NB4 (cell line): ENCODE measurements around the gene SERAC1.

Experiments
- POLR2A ChIP-seq: IDR thresholded peaks from 2 replicates; pipeline ENCODE4 v1.6.1; 2011; ENCODE audit warnings: mild to moderate bottlenecking; ENCODE audit not compliant: insufficient read length; ENCODE audit errors: extremely low read depth
- TF ChIP-seq, protein P1 (sequence below): IDR thresholded peaks from one replicate; pipeline ENCODE4 v1.5.1; 2012; ENCODE audit warnings: low read depth, low read length

DNA sequence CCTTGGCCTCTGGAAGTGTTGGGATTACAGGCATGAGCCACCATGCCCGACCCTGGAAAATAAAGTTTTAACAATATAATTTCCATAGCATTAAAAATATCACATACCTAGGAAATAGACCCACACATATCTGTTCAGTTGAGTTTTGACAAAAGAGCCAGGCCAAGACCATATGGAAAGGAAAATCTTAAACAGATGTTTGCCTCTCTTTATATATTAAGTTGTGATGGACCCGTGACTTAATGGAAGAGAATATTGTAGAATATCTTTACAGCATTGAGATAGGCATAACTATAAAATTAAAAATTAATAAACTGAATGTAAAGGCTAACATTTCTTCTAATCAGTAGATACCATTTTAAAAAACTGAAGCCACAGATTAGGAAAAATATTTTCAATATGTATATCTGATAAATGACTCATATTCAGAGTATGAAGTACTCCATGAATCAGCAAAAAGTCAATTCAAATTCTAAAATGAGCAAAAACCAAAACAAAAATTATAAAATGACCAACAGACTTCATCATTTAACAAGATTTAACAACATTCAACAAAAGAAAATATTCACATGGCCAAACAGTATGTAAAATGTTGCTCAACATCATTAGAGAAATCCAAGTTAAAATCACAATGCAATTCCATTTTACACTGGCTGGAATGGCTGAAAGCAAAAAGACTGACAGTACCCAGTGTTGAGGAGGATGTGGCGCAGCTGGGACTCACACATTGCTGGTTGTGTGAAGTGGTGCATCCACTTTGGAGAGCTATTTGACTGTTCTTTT is 43.4 kb upstream of the SERAC1 start:
- TF ChIP-seq POLR2A: no peak
- TF ChIP-seq, protein P1, sequence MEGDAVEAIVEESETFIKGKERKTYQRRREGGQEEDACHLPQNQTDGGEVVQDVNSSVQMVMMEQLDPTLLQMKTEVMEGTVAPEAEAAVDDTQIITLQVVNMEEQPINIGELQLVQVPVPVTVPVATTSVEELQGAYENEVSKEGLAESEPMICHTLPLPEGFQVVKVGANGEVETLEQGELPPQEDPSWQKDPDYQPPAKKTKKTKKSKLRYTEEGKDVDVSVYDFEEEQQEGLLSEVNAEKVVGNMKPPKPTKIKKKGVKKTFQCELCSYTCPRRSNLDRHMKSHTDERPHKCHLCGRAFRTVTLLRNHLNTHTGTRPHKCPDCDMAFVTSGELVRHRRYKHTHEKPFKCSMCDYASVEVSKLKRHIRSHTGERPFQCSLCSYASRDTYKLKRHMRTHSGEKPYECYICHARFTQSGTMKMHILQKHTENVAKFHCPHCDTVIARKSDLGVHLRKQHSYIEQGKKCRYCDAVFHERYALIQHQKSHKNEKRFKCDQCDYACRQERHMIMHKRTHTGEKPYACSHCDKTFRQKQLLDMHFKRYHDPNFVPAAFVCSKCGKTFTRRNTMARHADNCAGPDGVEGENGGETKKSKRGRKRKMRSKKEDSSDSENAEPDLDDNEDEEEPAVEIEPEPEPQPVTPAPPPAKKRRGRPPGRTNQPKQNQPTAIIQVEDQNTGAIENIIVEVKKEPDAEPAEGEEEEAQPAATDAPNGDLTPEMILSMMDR: no peak
